ENCODE results near the gene C1S.

DNA sequence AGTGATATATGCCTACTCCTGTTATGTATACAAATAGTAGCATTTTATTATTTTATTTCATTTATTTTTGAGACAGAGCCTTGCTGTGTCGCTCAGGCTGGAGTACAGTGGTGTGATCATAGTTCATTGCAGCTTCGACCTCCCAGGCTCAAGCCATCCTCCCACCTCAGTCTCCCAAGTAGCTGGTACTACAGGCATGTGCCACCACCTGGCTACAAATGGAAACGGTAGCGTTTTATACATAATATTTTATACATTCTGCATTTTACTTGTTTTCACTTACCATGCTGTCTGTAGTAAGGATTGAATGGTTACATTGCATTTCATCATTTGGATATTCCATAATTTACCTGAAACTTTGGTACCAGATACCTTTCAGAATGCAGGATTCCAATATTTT lies 17.6 kb downstream of the C1S start:
- TF ChIP-seq, protein P1, sequence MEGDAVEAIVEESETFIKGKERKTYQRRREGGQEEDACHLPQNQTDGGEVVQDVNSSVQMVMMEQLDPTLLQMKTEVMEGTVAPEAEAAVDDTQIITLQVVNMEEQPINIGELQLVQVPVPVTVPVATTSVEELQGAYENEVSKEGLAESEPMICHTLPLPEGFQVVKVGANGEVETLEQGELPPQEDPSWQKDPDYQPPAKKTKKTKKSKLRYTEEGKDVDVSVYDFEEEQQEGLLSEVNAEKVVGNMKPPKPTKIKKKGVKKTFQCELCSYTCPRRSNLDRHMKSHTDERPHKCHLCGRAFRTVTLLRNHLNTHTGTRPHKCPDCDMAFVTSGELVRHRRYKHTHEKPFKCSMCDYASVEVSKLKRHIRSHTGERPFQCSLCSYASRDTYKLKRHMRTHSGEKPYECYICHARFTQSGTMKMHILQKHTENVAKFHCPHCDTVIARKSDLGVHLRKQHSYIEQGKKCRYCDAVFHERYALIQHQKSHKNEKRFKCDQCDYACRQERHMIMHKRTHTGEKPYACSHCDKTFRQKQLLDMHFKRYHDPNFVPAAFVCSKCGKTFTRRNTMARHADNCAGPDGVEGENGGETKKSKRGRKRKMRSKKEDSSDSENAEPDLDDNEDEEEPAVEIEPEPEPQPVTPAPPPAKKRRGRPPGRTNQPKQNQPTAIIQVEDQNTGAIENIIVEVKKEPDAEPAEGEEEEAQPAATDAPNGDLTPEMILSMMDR (conservative IDR thresholded peaks at IDR 0.05; ENCODE audit: low read length): peak; percentile 66
- no peak for TF ChIP-seq EZH2phosphoT487 (IDR thresholded peaks at IDR 0.05; ENCODE audit: borderline replicate concordance, low read depth, low read length)

Measured in OCI-LY7 (cell line).